AG09319 (cell line): ENCODE data around the gene F2RL1.
A peak's percentile ranks its signal among the peaks of the same experiment; 100 is the strongest.
"Not testable (repeated sequence)": the region's sequence is repeated elsewhere in the genome, so short reads cannot be mapped to it uniquely, and the experiment has no call there.

Source experiments
- DNase-seq: peaks from one replicate; pipeline ENCODE4 v3.0.0-alpha.2; 2010; ENCODE audit warnings: low read depth; ENCODE audit errors: extremely low read depth
- CTCF ChIP-seq: IDR thresholded peaks from 2 replicates; pipeline ENCODE4 v1.5.1; 2011; ENCODE audit warnings: low read depth, mild to moderate bottlenecking, inconsistent platforms, low read length, moderate library complexity

F2RL1 gene

GRCh38 chr5:76787237-76787636, 31.6 kb upstream of the F2RL1 start:
- DNase-seq, result peak; percentile 60
- no peak for TF ChIP-seq CTCF

GRCh38 chr5:76788362-76788761, 30.5 kb upstream of the F2RL1 start:
- DNase-seq, result no peak
- no peak for TF ChIP-seq CTCF

- not testable (repeated sequence) for DNase-seq
Measured at GRCh38 chr5:76789275-76789674, 29.6 kb upstream of the F2RL1 start.

GRCh38 chr5:76789991-76790581, 28.7 kb upstream of the F2RL1 start:
- DNase-seq, result no peak
- TF ChIP-seq CTCF, result no peak

- TF ChIP-seq CTCF, result no peak
- peak; percentile 84 for DNase-seq
Measured at GRCh38 chr5:76790632-76791290, 28.1 kb upstream of the F2RL1 start.

- no peak for DNase-seq
- TF ChIP-seq CTCF, result no peak
Measured at GRCh38 chr5:76791461-76791860, 27.4 kb upstream of the F2RL1 start.

GRCh38 chr5:76794871-76795270, 24.0 kb upstream of the F2RL1 start:
- DNase-seq, result no peak
- TF ChIP-seq CTCF, result no peak

- DNase-seq, result no peak
- no peak for TF ChIP-seq CTCF
Measured at GRCh38 chr5:76799588-76799987, 19.2 kb upstream of the F2RL1 start.
